NT2/D1 (cell line): ENCODE data around the gene MORF4L1.
A peak's percentile ranks its signal among the peaks of the same experiment; 100 is the strongest.

ENCODE experiments used
- DNase-seq: peaks from one replicate; pipeline ENCODE4 v3.0.0-alpha.2; 2011; ENCODE audit warnings: low read depth, low spot score
- H3K27me3 ChIP-seq: 2 replicates; pipeline ENCODE4 v1.6.0; 2011; ENCODE audit warnings: mild to moderate bottlenecking; ENCODE audit not compliant: insufficient read length, insufficient read depth
- H3K36me3 ChIP-seq: 2 replicates; pipeline ENCODE4 v1.6.1; 2011; ENCODE audit warnings: mild to moderate bottlenecking, low read length, mixed read lengths; ENCODE audit not compliant: insufficient read depth, insufficient read length
- H3K4me1 ChIP-seq: 2 replicates; pipeline ENCODE4 v1.5.1; 2011; ENCODE audit not compliant: insufficient read depth, insufficient read length
- H3K4me3 ChIP-seq: 2 replicates; pipeline ENCODE4 v1.5.1; 2011; ENCODE audit warnings: low read depth; ENCODE audit not compliant: insufficient read length
- H3K9ac ChIP-seq: 2 replicates; pipeline ENCODE4 v1.6.0; 2011; ENCODE audit warnings: low read depth; ENCODE audit not compliant: insufficient read length
- H3K9me3 ChIP-seq: 2 replicates; pipeline ENCODE4 v1.5.1; 2011; ENCODE audit warnings: mild to moderate bottlenecking, low read length; ENCODE audit not compliant: insufficient read depth
- SUZ12 ChIP-seq: IDR thresholded peaks from 2 replicates; pipeline ENCODE4 v1.6.1; 2011; ENCODE audit not compliant: insufficient read length, insufficient read depth; ENCODE audit errors: extremely low read depth
- YY1 ChIP-seq: IDR thresholded peaks from 2 replicates; pipeline ENCODE4 v1.6.1; 2011; ENCODE audit not compliant: insufficient read length, insufficient read depth
- ZNF274 ChIP-seq: IDR thresholded peaks from 2 replicates; pipeline ENCODE4 v1.6.1; 2011; ENCODE audit warnings: mild to moderate bottlenecking, low read depth, low read length

Gene MORF4L1

GRCh38 chr15:78921517-78921916 is 48.8 kb downstream of the MORF4L1 start:
- Histone ChIP-seq H3K4me1 (no peaks in the 10 kb centered on the region), H3K9me3 (no peaks in the 10 kb centered on the region), H3K36me3 (peaks cover 49% of the 10 kb centered on the region), H3K27me3 (no peaks in the 10 kb centered on the region), H3K9ac (no peak overlapping the region), H3K4me3 (no peak overlapping the region)
- no peak for DNase-seq
- TF ChIP-seq YY1, result no peak
- no peak for TF ChIP-seq SUZ12
- no peak for TF ChIP-seq ZNF274

GRCh38 chr15:78921940-78922339 is 49.2 kb downstream of the MORF4L1 start:
- peaks cover 53% of the 10 kb centered on the region for H3K36me3 ChIP-seq

GRCh38 chr15:78922527-78922926 is 49.8 kb downstream of the MORF4L1 start:
- TF ChIP-seq SUZ12, result no peak
- TF ChIP-seq YY1, result no peak
- no peak for TF ChIP-seq ZNF274
- peak overlapping the region; percentile 32 for H3K9ac ChIP-seq
- H3K4me3 ChIP-seq, result no peak overlapping the region
- no peaks in the 10 kb centered on the region for H3K4me1 ChIP-seq
- no peaks in the 10 kb centered on the region for H3K27me3 ChIP-seq
- DNase-seq, result no peak
- no peaks in the 10 kb centered on the region for H3K9me3 ChIP-seq
- peaks cover 59% of the 10 kb centered on the region for H3K36me3 ChIP-seq

More at GRCh38 chr15:78921940-78922339, 49.2 kb downstream of the MORF4L1 start:
- H3K9ac ChIP-seq, result no peak overlapping the region
- no peaks in the 10 kb centered on the region for H3K9me3 ChIP-seq
- H3K27me3 ChIP-seq, result no peaks in the 10 kb centered on the region
- no peak overlapping the region for H3K4me3 ChIP-seq
- TF ChIP-seq ZNF274, result no peak
- no peaks in the 10 kb centered on the region for H3K4me1 ChIP-seq
- no peak for DNase-seq

- H3K4me1 ChIP-seq, result no peaks in the 10 kb centered on the region
- no peaks in the 10 kb centered on the region for H3K27me3 ChIP-seq
- H3K9ac ChIP-seq, result no peak overlapping the region
- no peak for TF ChIP-seq SUZ12
- no peak for TF ChIP-seq ZNF274
- no peak for TF ChIP-seq YY1
- no peak overlapping the region for H3K4me3 ChIP-seq
- DNase-seq, result no peak
- H3K36me3 ChIP-seq, result peaks cover 56% of the 10 kb centered on the region
- no peaks in the 10 kb centered on the region for H3K9me3 ChIP-seq
Observed at GRCh38 chr15:78923015-78923414, 50.3 kb downstream of the MORF4L1 start.

- H3K4me1 ChIP-seq, result no peaks in the 10 kb centered on the region
- H3K27me3 ChIP-seq, result no peaks in the 10 kb centered on the region
- no peak overlapping the region for H3K4me3 ChIP-seq
- peaks cover 56% of the 10 kb centered on the region for H3K36me3 ChIP-seq
- TF ChIP-seq ZNF274 (no peak), YY1 (no peak), SUZ12 (no peak)
- H3K9me3 ChIP-seq, result no peaks in the 10 kb centered on the region
- DNase-seq, result no peak
- H3K9ac ChIP-seq, result no peak overlapping the region
Observed at GRCh38 chr15:78923480-78924360, 51.0 kb downstream of the MORF4L1 start.

GRCh38 chr15:78925076-78925624 is 52.5 kb downstream of the MORF4L1 start:
- Histone ChIP-seq H3K9ac (no peak overlapping the region), H3K9me3 (no peaks in the 10 kb centered on the region), H3K4me3 (no peak overlapping the region), H3K36me3 (peaks cover 63% of the 10 kb centered on the region), H3K4me1 (no peaks in the 10 kb centered on the region), H3K27me3 (no peaks in the 10 kb centered on the region)
- TF ChIP-seq YY1 (no peak), SUZ12 (no peak), ZNF274 (no peak)
- no peak for DNase-seq

- Histone ChIP-seq H3K9me3 (no peaks in the 10 kb centered on the region), H3K4me3 (no peak overlapping the region), H3K36me3 (peaks cover 64% of the 10 kb centered on the region), H3K27me3 (no peaks in the 10 kb centered on the region), H3K9ac (no peak overlapping the region), H3K4me1 (no peaks in the 10 kb centered on the region)
- TF ChIP-seq SUZ12, result no peak
- TF ChIP-seq YY1, result no peak
- no peak for DNase-seq
Observed at GRCh38 chr15:78925956-78926743, 53.5 kb downstream of the MORF4L1 start.
